ENCODE data around the gene STAT5B.
"Not testable (repeated sequence)": the region's sequence is repeated elsewhere in the genome, so short reads cannot be mapped to it uniquely, and the experiment has no call there.

STAT5B gene

DNA sequence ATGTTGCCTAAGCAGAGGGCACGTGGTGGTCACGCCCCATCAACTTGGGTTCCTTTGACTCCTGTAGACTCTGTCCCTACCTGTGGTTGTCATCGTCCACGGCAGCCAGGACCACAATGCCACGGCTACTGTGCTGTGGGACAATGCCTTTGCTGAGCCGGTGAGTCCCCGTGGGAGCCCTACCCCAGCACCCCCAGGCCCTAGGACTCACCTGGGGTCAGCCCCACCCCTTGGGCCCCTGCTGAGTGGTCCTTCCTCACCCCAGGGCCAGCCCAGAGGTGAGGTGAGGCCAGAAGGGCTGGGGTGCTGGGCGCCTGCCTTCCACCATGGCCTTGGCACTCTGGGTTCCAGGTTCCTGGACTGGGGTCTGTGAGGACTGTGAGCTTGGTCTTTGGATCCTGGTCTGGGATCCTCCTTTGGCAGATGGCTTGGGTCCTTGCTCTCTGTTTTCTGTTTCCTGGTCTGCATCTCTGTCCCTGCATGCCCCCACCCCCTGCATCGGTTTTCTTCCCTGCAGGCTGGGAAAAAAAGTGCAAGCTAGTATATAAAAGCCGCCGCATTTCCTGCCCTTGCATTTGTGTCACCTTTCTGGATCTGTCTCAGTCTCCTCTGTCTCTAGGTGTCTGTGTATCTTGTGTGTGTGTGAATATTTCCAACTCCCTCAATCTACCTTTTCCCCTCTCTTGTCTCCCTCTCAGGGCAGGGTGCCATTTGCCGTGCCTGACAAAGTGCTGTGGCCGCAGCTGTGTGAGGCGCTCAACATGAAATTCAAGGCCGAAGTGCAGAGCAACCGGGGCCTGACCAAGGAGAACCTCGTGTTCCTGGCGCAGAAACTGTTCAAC is 29.6 kb upstream of the STAT5B start:
- no peak for DNase-seq

DNA sequence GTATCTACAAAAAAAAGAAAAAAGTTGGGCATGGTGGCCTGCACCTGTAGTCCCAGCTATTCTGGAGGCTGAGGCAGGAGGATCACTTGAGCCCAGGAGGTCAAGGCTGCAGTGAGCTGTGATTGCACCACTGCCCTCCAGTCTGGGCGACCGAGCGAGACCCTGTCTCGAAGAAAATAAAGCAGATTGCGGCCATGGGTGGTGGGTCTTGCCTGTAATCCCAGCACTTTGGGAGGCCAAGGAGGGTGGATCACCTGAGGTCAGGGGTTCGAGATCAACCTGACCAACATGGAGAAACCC is 28.8 kb upstream of the STAT5B start:
- not testable (repeated sequence) for DNase-seq

DNA sequence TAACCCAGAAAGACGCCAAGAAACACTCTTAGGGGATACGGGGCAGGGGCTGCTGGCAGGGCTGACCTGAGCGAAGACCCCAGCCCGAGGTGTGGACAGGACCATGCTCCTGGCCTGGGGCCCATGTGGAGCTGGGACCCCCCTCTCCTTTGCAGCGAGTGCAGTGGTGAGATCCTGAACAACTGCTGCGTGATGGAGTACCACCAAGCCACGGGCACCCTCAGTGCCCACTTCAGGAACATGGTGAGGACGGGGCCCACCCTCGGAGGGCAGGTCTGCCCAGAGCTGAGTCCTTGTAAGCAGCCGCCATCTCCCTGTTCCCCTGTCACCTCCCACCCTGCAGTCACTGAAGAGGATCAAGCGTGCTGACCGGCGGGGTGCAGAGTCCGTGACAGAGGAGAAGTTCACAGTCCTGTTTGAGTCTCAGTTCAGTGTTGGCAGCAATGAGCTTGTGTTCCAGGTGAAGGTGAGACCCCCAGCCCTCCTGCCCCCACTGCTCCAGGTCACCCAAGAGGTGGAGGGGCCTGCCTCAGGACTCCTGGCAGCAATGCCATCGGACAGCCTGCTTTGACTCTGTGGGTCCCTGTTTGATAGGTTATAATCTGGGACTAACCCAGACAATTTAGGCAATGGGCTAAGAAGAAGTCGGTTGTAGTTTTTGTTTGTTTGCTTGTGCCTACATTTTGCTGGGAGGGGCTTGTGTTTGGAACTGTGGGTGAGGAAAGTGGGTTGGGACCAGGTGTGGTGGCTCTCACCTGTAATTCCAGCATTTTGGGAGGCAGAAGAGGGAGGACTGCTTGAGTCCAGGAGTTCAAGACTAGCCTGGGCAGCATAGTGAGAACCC is 28.2 kb upstream of the STAT5B start:
- DNase-seq: no peak

DNA sequence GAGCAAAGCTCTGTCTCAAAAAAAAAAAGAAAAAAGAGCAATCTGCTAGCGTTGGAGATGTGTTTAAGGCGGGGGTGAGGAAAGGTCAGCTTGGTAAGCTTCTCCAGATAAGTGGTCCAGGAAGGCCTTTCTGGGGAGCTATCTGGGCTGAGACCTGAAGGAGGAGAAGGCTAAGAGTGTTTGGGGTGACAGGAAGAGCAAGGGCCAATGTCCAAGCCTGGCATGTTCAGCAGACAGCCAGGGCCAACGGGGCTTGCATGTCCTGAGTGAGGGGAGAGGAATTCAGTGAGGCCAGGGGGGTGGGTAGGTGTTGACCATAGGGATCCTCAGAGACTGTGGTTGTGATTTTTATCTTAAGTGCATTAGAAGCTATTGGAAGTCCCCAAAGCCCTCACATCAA is 27.5 kb upstream of the STAT5B start:
- DNase-seq: no peak

DNA sequence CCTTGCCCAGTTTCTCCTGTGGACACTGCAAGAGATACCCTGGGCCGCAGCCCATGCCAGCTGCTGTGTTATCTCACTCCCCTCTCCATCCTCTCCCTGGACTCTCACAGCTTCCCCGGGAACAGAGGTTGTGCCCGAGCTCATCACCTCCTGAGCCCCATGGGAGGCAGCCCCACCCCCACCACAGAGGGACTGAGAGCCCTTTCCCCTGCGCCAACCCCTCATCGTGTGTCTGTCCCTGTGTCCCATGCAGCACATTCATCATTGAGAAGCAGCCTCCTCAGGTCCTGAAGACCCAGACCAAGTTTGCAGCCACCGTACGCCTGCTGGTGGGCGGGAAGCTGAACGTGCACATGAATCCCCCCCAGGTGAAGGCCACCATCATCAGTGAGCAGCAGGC is 24.8 kb upstream of the STAT5B start:
- no peak for DNase-seq

DNA sequence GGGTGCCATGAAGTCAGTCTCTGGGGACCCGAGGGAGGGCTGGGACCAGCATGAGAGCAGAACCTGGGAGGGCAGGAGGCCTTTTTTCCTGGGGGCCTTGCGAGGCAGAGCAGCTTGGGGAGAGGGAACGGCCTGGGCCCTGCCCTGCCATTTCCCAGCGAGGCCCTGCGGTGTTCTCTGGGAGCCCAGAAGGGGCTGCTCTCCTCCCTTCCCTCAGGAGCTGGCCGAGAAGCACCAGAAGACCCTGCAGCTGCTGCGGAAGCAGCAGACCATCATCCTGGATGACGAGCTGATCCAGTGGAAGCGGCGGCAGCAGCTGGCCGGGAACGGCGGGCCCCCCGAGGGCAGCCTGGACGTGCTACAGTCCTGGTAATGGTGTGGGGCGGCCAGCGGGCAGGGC is 23.7 kb upstream of the STAT5B start:
- DNase-seq: not testable (repeated sequence)

DNA sequence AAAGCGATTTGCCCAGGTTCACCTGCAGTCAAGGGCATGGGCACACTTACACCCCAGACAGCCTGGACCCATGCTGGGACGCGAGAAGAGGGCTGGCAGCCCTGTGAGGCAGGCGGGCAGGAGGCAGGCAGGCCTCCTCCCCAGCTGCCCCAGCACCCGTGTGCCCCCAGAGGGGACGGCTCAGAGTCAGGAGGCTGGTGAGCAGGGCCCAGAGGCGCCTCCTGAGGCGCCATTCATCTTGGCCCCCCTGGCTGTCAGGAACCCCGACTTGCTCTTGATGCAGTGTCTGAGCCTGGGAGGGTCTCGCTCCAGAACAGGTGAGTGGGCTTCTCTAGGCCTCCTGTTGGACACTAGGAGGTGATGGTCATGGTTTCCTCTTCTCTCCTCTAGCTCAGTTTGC is 23.2 kb upstream of the STAT5B start:
- not testable (repeated sequence) for DNase-seq

DNA sequence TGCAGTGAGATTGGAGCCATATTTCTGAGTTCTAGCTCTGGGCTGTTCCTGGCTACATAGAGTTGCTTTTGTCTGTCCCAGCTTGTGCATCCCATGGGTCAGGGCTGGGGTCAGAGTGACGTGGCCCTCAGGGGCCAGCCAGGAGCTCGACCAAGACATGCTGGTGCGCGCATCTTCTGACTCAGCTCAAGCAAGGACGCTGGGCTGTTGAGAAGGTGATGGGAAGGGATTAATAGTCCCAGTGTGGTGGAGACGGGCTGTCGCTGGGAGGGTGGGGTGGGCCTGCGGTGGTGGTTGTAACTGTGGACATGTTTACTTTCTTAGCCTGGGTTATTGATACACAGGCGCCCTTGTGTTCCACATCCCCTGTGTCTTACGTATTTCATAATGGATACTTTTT is 21.6 kb upstream of the STAT5B start:
- DNase-seq: not testable (repeated sequence)

DNA sequence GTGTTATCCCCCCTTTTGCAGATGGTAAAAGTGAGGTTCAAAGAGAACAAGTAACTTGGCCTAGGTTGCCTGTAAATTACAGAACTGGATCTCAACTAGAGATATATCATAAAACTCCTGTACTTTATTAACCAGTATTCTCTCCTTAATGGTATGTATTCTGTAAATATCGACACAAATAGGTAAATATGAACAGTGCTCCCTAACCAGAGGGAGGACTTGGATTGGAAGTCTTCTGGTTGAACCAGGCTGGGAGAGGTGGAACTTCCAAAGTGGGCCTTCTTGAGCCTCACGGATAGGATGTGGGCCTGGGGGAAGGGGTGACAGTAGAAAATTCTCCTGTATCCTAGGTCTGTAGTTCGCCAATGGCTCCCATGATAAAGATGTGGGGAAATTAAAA is 19.8 kb upstream of the STAT5B start:
- DNase-seq: no peak

DNA sequence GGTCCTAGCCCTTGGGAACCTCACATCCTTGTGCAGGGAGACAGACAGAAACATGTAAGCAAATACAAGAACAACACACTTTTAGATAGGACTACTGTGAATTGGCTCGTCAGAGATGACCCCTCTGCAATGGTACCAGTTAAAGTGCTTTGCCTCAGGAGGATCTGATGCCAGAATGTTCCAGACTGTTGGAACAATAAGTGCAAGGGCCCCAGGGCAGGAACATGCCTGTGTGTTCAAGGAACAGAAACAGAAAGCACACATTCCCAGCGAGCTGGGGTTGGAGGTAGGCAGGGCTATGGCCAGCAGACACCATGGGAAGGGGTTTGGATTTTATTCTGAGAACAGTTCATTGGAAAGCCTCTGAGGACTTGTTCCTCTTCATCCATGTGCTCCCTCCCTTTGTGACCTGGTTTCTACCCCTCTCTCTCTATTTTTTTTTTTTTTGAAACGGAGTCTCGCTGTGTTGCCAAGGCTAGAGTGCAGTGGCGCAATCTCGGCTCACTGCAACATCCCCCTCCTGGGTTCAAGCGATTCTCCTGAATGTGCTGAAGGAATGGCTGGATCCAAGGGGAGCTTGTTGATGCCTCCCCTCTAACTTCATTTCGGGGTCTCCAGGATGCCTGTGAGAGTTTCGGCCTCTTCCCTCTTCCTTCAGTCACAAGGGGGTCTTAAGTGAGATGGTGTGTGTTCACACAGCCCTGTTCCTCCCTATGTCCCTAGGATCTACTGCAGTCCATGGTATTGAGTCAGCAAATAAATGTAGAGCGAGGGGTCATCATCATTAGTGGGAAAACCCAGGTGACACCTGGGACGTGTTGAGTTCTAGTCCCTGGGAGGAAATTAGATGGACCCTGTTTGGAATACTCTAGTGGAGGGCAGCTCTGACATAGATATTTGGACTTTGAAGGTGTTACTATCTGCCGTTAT is 18.5 kb upstream of the STAT5B start:
- DNase-seq: no peak

DNA sequence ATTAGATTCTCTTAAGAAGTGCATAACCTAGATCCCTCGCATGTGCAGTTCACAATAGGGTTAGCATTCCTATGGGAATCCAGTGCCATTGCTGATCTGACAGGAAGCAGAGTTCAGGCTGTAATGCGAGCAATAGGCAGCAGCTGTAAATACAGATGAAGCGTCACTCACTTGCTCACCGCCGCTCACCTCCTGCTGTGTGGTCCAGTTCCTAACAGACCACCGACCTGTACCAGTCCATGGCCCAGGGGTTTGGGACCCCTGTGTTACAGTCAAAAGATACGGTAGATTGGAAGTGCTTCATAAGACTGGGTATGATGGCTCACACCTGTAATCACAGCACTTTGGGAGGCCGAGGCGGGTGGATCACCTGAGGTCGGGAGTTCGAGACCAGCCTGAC is 14.9 kb upstream of the STAT5B start:
- DNase-seq: no peak

DNA sequence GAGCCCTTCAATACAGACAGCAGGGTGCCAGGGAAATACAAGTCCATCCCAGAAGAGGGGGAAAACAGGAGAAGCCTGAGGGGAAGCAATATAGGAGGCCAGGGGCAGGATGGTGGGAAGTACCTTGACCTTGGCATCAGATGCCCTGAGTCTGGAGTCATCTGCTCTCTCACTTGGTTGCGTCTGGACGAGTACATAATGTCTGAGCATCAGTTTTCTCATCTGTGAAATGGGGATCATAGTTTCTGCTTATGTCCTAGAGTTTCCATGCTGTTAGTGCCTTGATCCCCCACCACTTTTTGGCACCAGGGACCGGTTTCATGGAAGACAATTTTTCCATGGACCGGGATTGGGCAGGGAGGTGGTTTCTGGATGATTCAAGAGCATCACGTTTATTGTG is 14.4 kb upstream of the STAT5B start:
- DNase-seq: no peak

DNA sequence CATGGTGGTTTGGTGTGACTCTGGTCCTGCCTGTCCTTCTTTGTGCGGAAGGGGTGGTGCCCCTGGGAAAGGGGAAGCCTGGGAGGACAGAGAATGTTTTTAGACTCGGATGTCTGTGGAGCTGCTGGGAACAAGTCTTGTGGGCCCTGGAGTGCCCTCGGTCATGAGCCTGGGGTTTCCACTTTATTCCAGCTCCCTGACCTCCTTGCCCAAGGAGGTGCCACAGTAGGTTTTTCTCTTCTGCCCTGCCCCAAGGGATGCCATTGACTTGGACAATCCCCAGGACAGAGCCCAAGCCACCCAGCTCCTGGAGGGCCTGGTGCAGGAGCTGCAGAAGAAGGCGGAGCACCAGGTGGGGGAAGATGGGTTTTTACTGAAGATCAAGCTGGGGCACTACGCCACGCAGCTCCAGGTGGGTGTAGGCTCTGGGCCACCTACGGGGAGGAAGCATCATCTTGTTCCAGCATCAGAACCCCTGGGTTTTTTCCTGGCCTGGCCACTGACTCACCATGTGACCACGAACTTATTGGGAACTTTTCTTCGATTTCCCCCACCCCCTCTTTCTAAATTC is 13.5 kb upstream of the STAT5B start:
- no peak for DNase-seq

DNA sequence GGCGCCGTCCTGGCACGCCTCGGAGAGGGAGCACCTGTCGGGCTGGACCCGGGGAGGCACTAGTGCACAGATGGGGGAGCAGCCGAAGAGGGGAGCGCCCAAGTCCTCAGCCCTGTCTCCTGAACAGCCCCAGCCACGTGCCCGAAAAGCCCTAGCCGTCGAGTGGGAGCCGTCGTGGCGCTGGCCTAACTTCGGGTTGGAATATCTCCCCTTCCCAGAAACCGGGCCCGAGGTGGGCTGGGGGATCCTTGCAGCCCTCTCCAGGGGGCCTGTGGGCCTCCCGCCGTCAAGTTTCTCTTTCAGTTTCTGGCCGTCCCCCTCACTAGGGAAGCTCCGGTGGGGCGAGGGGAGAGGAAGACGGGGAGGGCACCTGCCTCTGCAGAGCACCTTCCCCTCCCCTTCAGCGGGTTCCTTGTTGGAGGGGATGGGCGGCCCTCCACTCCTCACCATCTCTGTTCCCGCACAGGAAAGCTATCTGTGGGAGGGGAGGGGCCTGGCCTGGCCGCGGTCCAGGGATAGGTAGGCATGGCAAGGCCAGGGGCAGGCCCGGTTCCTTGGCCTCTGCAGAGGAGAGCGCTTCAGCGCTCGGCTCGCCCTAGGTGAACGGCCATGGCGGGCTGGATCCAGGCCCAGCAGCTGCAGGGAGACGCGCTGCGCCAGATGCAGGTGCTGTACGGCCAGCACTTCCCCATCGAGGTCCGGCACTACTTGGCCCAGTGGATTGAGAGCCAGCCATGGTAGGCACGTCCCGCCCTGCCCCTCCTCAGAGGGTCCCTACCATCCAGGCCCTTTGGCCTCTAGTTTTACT is 12.8 kb upstream of the STAT5B start:
- DNase-seq: no peak

DNA sequence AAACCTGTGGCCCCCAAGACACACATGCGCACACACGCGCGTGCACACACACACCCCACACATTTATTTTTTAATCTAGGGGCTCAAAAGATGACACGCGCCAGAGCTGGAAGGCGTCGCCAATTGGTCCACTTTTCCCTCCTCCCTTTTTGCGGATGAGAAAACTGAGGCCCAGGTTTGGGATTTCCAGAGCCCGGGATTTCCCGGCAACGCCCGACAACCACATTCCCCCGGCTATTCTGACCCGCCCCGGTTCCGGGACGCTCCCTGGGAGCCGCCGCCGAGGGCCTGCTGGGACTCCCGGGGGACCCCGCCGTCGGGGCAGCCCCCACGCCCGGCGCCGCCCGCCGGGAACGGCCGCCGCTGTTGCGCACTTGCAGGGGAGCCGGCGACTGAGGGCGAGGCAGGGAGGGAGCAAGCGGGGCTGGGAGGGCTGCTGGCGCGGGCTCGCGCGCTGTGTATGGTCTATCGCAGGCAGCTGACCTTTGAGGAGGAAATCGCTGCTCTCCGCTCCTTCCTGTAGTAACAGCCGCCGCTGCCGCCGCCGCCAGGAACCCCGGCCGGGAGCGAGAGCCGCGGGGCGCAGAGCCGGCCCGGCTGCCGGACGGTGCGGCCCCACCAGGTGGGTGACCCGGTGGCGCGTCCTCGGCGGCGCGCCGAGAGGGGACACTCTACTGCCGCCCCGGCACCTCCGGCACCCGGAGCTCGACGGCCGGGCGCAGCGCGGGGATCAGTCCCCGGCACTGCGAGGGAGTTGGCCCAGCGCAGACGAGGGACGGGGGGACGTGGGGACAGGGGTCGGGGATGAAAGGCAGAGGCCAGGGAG is 12.0 kb upstream of the STAT5B start, which contains the start of gene STAT5A:
Gene STAT5A (plus strand): TSS at position 522 of the 826 bp plus-strand sequence. CDS start 914 bp downstream, outside the sequence.
- DNase-seq: peak; percentile 70

DNA sequence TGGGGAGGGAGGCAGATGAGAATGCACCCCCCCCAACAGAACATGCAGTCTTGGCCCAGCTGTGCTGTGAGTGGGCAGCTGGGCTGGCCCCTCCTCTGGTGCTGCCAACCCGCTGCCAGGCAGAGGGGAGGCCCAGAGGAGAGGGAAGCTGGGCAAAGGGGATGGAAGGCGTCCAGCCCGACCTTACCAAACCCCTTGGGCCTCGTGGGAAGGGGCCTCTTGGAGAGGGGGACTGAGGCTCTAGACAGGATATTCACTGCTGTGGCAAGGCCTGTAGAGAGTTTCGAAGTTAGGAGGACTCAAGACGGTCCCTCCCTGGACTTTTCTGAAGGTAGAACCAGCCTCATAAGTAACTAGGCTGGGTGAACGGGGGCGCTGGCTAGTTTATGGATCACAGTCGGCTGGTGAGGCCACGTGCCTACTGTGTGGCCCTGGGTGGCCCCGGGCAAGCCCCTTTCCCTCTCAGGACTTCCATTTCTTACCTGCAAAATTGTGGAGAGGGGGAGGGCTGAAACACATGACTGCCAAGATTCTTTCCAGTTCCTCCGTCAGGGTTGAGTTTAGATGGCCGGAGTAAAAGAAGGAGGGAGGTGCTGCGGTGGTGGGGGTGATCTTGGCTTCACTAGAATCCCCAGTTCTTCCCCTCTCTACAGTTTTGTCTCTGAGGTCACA is 11.2 kb upstream of the STAT5B start:
- peak; percentile 32 for DNase-seq

DNA sequence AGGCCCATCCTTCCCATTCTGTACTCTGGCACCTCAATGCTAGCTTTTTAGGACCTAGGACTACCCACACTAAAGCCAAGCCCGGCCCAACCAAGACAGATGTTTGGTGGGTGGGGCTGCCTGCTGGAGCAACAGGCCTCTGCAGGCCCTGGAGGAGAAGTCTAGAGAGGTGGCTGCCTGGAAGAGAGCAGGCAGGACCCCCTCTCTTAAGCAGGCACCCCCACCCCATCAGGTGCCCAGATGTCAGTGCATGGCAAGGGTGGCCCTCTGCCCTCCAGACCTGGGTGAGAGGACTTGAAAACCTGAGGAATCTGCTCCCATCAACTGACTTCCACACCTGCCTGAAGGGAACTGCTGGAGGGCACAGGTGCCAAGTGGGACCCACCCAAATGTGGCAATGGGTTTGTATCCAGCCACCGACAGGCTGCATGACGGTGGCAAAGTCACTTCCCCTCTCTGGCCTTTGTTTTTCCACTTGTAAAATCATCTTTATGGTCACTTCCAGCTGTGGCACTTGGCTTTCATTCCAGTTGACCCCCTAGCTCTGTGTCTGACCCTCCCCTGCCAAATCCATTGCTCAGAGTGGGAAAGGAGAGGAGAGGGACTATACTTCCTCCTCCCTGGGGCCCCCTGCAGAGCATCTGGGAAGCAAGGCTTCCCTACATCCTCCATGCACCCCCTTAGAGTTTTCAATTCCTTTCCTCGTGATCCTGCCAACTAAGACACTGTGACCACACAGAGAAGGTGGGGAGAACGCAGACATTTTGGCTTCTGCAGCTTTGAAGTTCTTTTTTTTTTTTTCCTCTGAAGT is 10.4 kb upstream of the STAT5B start:
- DNase-seq: no peak

DNA sequence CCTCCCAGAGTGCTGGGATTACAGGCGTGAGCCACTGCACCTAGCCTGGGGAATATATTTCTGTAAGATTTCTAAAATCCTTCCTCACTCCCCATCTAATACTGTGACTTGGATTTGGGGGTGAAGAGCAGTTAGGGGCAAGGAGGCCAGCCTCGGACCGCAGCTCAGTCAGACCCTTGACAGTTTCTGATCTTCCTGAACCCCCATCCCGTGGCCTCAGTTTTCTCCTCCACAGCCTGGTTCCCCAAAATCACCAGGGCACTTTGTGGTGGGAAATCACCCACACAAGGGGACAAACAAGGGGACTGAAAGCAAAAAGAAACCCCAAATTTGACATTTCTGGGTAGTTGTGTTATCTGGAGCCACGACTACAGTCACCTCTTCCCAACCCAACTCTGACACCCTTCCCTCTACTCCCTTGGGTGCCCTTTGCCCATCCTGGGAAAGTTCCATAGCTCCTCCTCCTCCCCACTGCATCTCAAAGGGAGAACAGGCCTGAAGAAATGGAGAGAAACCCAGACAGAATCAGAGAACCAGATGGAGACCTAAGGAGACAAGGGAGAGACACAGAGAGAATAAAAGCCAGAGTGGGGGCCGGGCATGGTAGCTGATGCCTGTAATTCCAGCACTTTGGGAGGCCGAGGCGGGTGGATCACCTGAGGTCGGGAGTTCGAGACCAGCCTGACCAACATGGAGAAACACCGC is 9.3 kb upstream of the STAT5B start:
- DNase-seq: no peak

DNA sequence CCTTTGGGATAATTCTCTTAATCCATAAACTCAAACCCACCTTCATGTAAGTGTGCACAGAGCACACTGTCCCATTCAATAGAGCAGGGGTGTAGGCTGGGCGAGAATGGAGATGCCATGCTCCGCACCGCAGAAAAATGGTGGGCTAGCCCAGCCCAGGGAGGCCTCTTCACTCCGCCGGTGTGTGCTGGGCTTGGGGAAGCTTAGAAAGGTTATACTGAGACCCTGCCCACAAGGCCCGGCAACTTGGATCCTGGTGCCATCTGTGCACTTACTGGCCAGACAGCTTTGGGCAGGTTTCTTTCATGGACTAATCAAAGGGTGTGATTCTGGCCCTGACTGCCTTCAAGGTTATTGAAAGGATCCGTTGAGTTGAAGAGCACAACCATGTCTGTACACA is 8.4 kb upstream of the STAT5B start:
- DNase-seq: no peak

All from NK-92 treated with Interleukin-12 subunit alpha and Interleukin-12 subunit beta, amount 100 ng/mL, for 24 hours (cell line).